GDM1 (cell line): ENCODE results near the gene GRWD1.

Experiments used
- DNase-seq: peaks from one replicate; lab custom pipeline; 2025; lab: John Stamatoyannopoulos, UW

The GRWD1 gene

DNA sequence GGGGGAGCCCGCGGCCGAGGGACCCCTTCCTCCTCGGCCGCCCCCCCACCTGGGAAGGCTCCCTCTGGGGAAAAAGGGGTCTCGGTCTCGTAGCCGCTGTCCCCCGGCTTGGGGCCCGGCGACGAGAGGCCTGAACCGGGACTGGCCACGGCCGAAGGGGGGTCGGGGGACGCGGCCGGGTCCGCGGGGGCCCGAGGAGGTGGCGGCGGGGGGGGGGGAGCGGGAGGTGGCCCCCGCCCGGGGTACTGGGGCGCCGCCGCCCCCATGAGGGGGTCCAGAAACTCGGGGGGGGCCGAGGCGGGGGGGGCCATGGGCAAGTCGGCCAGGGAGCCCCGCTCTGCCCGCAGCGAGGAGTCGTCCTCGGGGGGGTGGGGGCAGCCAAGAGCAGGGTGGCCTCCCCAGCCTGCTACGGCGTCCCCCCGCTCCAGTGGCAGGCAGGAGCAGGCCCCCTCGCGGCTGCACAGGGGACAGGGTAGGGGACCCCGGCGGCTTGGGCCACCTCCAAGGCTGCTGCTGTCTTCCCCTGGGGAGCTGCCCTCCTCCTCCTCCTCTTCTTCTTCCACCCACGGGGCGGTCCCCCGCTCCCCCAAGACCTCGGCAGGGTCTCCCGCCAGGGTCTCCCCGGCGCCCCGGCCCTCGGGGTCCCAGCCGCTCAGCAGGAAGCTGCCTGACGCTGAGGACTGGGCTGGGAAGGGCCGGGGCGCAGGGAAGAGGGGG lies 53.0 kb downstream of the GRWD1 start:
- no peak for DNase-seq

DNA sequence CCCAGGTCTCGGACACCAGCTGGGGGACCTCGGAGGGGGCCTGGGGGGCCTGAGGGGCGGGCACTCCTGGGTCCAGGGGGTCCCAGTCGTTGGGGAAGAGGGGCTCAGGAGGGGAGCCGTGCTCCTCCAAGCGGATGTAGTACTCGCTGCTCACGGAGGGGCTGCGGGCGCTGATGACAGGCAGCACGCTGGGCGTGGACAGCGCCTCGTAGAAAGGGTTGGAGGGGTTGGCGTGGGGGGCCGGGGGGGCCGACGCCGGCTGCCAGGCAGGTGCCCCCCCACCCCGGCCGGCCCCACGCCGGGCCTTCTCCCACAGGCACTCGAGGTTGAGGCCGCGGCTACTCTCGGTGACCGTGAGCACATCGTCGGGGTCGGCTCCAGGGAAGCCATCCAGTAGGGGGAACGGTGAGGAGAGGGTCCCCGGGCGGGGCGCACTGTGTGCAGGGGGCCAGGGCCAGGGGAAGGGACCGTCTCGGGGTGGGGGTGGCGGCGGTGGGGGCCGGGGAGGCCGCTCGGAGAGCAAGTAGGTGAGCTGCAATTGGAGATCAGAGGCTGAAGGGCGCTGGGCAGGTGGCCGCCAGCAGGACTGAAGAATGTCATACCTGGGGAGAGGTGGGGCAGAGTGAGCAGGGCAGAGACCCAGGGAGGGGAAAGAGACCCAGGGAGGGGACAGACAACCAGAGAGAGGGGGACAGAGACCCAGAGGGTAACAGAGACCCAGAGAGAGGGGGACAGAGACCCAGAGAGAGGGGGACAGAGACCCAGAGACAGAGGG lies 53.7 kb downstream of the GRWD1 start:
- no peak for DNase-seq

DNA sequence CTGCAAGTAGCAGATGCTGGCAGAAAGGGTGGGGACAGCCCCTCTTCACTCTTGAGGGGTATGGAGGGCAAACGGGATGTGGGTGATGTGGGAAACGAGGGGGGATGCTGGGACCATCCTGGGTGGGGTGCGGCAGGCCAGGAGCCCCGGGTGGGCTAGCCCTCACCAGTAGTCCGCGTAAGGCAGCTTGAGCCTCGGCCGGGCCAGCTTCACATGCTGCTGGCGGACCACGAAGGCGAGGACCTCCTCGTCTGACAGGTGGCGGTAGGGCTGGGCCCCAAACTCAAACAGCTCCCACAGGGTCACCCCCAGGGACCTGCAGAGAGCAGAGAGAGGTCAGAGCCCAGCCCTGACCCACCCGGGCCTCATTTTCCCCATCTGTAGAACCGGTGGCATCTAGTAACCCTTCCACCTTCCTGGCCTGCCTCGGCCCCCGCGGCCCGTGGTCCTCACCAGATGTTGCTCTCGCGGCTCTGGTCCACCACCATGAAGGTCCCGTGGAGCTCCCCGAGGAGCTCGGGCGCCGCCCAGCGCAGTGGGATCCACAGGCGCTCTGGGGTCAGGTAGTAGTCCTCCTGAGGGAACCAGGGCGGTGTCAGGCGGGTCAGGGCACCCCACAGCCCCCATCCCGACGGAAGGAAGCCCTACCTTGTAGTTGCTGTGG lies 55.2 kb downstream of the GRWD1 start:
- DNase-seq: no peak

DNA sequence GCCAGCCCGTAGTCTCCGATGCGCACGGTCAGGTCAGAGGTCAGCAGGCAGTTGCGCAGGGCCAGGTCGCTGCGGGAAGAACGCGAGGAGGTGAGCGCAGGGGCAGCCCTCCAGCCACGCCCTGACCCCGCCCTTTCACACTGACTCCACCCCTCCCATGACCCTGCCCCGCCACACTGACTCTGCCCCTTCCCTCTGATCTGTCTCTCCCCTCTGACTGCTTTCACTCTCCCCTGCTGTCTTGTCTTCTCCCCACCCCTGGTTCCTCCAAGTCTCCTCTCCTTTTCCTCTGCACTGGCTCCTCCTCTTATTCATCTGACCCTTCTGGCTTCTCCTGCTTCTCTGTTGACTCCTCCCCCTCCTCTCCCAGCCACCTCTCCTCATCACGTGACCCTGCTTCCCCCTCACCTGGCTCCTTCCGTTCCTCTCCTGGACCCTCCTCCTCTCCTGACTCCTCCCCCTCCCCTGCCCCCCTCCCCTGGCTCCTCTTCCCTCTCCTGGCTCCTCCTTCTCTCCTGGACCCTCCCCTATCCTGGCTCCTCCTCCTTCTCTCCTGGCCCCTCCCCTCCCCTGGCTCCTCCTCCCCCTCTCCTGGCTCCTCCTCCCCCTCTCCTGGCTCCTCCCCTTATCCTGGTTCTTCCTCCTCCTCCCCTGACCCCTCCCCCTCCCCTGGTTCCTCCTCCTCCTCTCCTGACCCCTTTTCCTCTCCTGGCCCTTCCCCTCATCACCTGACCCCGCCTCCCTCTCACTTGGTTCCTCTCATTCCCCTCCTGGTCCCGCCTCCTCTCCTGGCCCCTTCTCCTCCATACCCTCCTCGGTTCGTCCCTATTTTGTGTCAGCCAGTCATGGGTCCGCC lies 55.9 kb downstream of the GRWD1 start:
- peak; percentile 96 for DNase-seq

- no peak for DNase-seq
Measured at GRCh38 chr19:48502350-48503018, 56.7 kb downstream of the GRWD1 start.

DNA sequence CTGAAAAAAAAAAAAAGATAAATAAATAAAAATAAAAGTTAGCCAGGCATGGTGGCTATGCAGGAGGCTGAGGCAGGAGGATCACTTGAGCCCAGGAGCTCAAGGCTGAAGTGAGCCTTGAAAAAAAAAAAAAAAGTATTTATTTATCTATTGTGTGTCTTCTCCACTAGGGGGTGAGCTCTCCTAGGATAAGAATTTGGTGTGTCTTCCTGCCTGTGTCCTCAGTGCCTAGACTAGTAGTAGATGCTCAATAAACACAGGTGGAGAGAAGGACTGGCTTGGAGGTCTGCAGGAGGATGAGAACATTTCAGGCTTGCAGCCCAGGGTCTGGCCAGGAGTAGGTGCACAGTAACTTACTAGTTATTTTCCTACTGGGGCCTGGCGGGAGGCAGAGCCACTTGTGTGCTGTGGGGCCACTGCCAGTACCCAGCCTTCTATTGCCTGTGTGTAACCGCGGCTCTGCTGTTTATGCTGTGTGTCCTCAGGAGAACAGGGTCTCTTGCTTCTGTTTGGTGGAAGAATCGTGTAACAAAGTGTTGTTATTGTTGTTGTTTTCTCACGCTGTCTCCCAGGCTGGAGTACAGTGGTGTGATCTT lies 60.5 kb downstream of the GRWD1 start:
- peak; percentile 29 for DNase-seq
